ENCODE data around the gene ZNF579.

ZNF579 gene

GRCh38 chr19:55552620-55553019 is 28.0 kb downstream of the ZNF579 start:
- H3K27ac ChIP-seq: no peak overlapping the region
- no peak for TF ChIP-seq CTCF (conservative IDR thresholded peaks at IDR 0.05)

- TF ChIP-seq CTCF (conservative IDR thresholded peaks at IDR 0.05): no peak
- no peak overlapping the region for H3K27ac ChIP-seq
Observed at GRCh38 chr19:55552206-55552605, 28.4 kb downstream of the ZNF579 start.

- TF ChIP-seq CTCF (conservative IDR thresholded peaks at IDR 0.05): no peak
- H3K27ac ChIP-seq: no peak overlapping the region
Observed at GRCh38 chr19:55550321-55550650, 30.4 kb downstream of the ZNF579 start.

DNA sequence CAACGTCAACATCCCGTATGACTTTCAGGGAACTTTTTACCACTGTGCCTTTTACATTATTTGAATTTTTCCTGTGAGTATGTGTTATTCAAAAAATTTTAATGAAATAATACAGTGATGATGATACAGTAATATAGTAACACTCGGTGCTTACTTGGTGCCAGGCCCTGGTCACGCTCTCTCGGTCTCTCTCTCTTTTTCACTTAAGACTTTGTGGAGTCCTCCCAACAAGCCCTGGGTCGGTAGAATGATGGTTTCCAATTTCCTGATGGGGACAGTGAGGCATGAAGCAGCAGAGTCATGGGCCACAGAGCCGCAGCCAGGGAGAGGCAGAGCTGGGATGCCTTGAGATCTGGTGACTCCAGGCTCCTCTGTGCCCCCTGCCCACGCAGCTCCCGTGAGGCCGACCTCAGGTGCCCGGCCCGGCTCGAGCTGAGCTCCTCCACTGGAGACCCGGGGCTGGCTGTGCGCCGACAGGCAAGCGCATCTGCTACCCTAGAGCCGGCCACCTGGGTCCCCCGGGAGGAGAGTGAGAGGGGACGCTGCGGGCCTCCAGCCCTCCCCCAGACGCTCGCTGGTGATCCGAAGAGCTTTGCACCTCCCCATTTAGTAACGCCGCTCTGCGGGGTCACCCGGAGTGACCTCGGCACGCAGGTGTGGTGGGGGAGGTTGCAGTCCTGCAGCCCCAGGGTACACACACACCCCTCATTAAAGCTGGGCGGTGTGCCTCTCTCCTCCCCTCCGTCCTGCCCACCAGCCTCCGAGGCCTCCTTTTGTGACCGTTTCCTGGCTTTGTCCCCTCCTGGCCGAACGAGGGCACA is 30.9 kb downstream of the ZNF579 start:
- H3K27ac ChIP-seq: no peak overlapping the region
- TF ChIP-seq CTCF (conservative IDR thresholded peaks at IDR 0.05): no peak

DNA sequence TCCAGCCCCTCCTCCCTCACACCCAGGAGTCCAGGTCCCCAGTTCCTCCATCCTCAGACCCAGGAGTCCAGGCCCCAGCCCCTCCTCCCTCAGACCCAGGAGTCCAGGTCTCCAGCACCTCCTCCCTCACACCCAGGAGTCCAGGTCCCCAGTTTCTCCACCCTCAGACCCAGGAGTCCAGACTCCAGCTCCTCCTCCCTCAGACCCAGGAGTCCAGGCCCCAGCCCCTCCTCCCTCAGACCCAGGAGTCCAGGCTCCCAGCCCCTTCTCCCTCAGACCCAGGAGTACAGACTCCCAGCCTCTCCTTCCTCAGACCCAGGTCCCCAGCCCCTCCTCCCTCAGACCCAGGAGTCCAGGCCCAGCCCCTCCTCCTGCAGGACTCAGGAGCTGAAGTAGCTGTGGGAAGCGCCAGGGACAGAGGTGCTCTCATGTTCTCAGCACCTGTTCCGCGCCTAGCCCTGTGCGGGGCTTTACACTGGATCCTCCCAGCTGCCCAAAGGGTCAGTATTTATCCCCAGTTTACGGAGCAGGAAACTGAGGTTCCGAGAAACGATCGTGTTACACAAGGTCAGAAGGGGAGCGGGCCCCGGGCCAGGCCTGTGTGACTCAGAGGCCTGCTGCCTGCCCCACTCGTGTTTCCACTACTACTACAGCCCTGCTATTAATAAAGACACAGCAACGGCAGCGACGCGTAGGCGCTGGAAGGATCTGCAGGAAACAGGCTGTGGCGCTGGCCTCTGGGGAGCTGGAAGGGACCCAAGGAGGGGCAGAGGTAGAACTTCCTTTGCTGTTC is 33.6 kb downstream of the ZNF579 start:
- TF ChIP-seq CTCF (conservative IDR thresholded peaks at IDR 0.05): no peak
- no peak overlapping the region for H3K27ac ChIP-seq

DNA sequence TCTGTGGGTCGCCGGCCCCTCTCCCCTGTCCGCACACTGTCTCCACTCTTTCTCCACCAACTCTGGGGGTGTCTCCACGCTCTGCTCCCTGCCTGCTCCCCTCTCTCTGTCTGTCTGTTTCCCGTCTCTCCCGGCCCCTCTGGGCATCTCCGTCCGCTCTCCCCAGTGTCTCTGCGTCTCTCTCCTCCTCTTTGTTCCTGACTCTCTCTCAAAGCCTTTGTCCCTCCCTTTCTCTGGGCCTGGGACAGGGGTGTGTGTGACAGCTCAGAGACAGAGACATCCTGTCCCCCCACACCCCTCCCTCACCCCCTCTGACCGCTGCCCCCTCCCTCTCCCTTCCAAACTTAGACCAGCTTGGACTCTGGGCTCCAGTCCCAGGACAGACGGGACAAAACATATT is 34.6 kb downstream of the ZNF579 start:
- no peak for TF ChIP-seq CTCF (conservative IDR thresholded peaks at IDR 0.05)
- no peak overlapping the region for H3K27ac ChIP-seq

- TF ChIP-seq CTCF (conservative IDR thresholded peaks at IDR 0.05): no peak
- H3K27ac ChIP-seq: no peak within 1 kb of the TSS
Observed at GRCh38 chr19:55545443-55545842, 35.2 kb downstream of the ZNF579 start, which contains the start of gene SBK3. Gene SBK3, minus strand, starts transcription at chr19:55545543. Its CDS starts 0 bp downstream, at chr19:55545543.

All from VCaP (cell line).